ENCODE data around the gene SYNGR3. TPM values are rescaled to one million over a fixed set of nuclear protein-coding genes. Genes with fewer than 3 reads are reported as not detected.

The SYNGR3 gene
- total and polyA plus RNA-seq, 2 donors = 1.8 to 2.0 TPM

- H3K4me1 ChIP-seq (ENCODE audit: insufficient read depth) = peaks cover 2% of the 10 kb centered on the region
- peak overlapping the region; percentile 74 for H3K27ac ChIP-seq (ENCODE audit: low read depth)
- 68% methylated on average over 22 of the region's 22 CpGs for whole genome bisulfite sequencing
- no peak for DNase-seq (ENCODE audit: extremely low spot score)
- H3K4me3 ChIP-seq (ENCODE audit: low read depth, low read length) = no peak overlapping the region
- H3K36me3 ChIP-seq (ENCODE audit: insufficient read depth) = no peaks in the 10 kb centered on the region
These were observed 52.6 kb downstream of the SYNGR3 start for GRCh38 chr16:2042171-2042985.

- WGBS = 83% methylated on average over 11 of the region's 11 CpGs
- DNase-seq (ENCODE audit: extremely low spot score) = no peak
- Histone ChIP-seq H3K36me3 (ENCODE audit: insufficient read depth) (no peaks in the 10 kb centered on the region), H3K4me1 (ENCODE audit: insufficient read depth) (peaks cover 2% of the 10 kb centered on the region), H3K4me3 (ENCODE audit: low read depth, low read length) (no peak overlapping the region), H3K27ac (ENCODE audit: low read depth) (no peak overlapping the region)
These were observed 53.4 kb downstream of the SYNGR3 start for GRCh38 chr16:2042986-2043666.

Small RNAs within 50 kb of the gene (small RNA-seq; reads per million reads assigned to genes)
- gene AC005363.2 = not detected
- not detected for gene RN7SL219P
- not detected for gene SNORA10
- not detected for gene SNORA64

Other genes starting within 250 kb of the SYNGR3 start
Only the 30 nearest of the 32 such genes appear.
- gene NME3, start 218.4 kb upstream of the SYNGR3 start, total RNA-seq = 19.1 TPM
- 121 TPM for gene NME3, start 218.4 kb upstream of the SYNGR3 start, polyA plus RNA-seq
- 8.1 TPM for gene EME2, start 217.2 kb upstream of the SYNGR3 start, total RNA-seq
- gene EME2, start 217.2 kb upstream of the SYNGR3 start, polyA plus RNA-seq = 6.3 TPM
- 21.9 TPM for gene MRPS34, start 216.8 kb upstream of the SYNGR3 start, total RNA-seq
- gene MRPS34, start 216.8 kb upstream of the SYNGR3 start, polyA plus RNA-seq = 98.2 TPM
- gene SPSB3, start 207.4 kb upstream of the SYNGR3 start, total RNA-seq = 29.2 TPM
- gene SPSB3, start 207.4 kb upstream of the SYNGR3 start, polyA plus RNA-seq = 81.7 TPM
- 29.5 TPM for gene NUBP2, start 207.0 kb upstream of the SYNGR3 start, total RNA-seq
- 82.0 TPM for gene NUBP2, start 207.0 kb upstream of the SYNGR3 start, polyA plus RNA-seq
- gene IGFALS, start 196.3 kb upstream of the SYNGR3 start, total RNA-seq = 0.11 TPM
- 0.22 TPM for gene IGFALS, start 196.3 kb upstream of the SYNGR3 start, polyA plus RNA-seq
- 20.9 TPM for gene HAGH, start 163.1 kb upstream of the SYNGR3 start, total RNA-seq
- gene HAGH, start 163.1 kb upstream of the SYNGR3 start, polyA plus RNA-seq = 96.0 TPM
- 35.2 TPM for gene FAHD1, start 162.8 kb upstream of the SYNGR3 start, total RNA-seq
- gene FAHD1, start 162.8 kb upstream of the SYNGR3 start, polyA plus RNA-seq = 34.0 TPM
- not detected for gene MEIOB, start 117.8 kb upstream of the SYNGR3 start, total RNA-seq
- not detected for gene MEIOB, start 117.8 kb upstream of the SYNGR3 start, polyA plus RNA-seq
- 1.8 TPM for gene HS3ST6, start 71.6 kb upstream of the SYNGR3 start, total RNA-seq
- gene HS3ST6, start 71.6 kb upstream of the SYNGR3 start, polyA plus RNA-seq = 1.6 TPM
- 4.0 TPM for gene MSRB1, start 46.8 kb upstream of the SYNGR3 start, total RNA-seq
- gene MSRB1, start 46.8 kb upstream of the SYNGR3 start, polyA plus RNA-seq = 107 TPM
- gene RPL3L, start 35.3 kb upstream of the SYNGR3 start, total RNA-seq = 1.2 TPM
- gene RPL3L, start 35.3 kb upstream of the SYNGR3 start, polyA plus RNA-seq = not detected
- gene NDUFB10, start 30.4 kb upstream of the SYNGR3 start, total RNA-seq = 71.2 TPM
- gene NDUFB10, start 30.4 kb upstream of the SYNGR3 start, polyA plus RNA-seq = 308 TPM
- 888 TPM for gene RPS2, start 25.1 kb upstream of the SYNGR3 start, total RNA-seq
- 3,347 TPM for gene RPS2, start 25.1 kb upstream of the SYNGR3 start, polyA plus RNA-seq
- gene RNF151, start 23.1 kb upstream of the SYNGR3 start, total RNA-seq = not detected
- not detected for gene RNF151, start 23.1 kb upstream of the SYNGR3 start, polyA plus RNA-seq
- 10.9 TPM for gene TBL3, start 17.9 kb upstream of the SYNGR3 start, total RNA-seq
- 50.6 TPM for gene TBL3, start 17.9 kb upstream of the SYNGR3 start, polyA plus RNA-seq
- gene NOXO1, start 8.5 kb upstream of the SYNGR3 start, total RNA-seq = not detected
- gene NOXO1, start 8.5 kb upstream of the SYNGR3 start, polyA plus RNA-seq = 0.16 TPM
- gene GFER, start 5.8 kb upstream of the SYNGR3 start, total RNA-seq = 7.7 TPM
- 27.8 TPM for gene GFER, start 5.8 kb upstream of the SYNGR3 start, polyA plus RNA-seq
- gene ZNF598, start 19.9 kb downstream of the SYNGR3 start, total RNA-seq = 6.3 TPM
- 38.4 TPM for gene ZNF598, start 19.9 kb downstream of the SYNGR3 start, polyA plus RNA-seq
- gene NPW, start 29.8 kb downstream of the SYNGR3 start, total RNA-seq = not detected
- gene NPW, start 29.8 kb downstream of the SYNGR3 start, polyA plus RNA-seq = 0.08 TPM
- 25.9 TPM for gene NHERF2, start 36.9 kb downstream of the SYNGR3 start, total RNA-seq
- 111 TPM for gene NHERF2, start 36.9 kb downstream of the SYNGR3 start, polyA plus RNA-seq
- 13.7 TPM for gene NTHL1, start 57.9 kb downstream of the SYNGR3 start, total RNA-seq
- 28.5 TPM for gene NTHL1, start 57.9 kb downstream of the SYNGR3 start, polyA plus RNA-seq
- 50.2 TPM for gene TSC2, start 58.0 kb downstream of the SYNGR3 start, total RNA-seq
- 55.9 TPM for gene TSC2, start 58.0 kb downstream of the SYNGR3 start, polyA plus RNA-seq
- gene PKD1, start 145.9 kb downstream of the SYNGR3 start, total RNA-seq = 79.5 TPM
- 197 TPM for gene PKD1, start 145.9 kb downstream of the SYNGR3 start, polyA plus RNA-seq
- gene RAB26, start 158.7 kb downstream of the SYNGR3 start, total RNA-seq = 0.63 TPM
- gene RAB26, start 158.7 kb downstream of the SYNGR3 start, polyA plus RNA-seq = 0.63 TPM
- 21.9 TPM for gene TRAF7, start 165.8 kb downstream of the SYNGR3 start, total RNA-seq
- gene TRAF7, start 165.8 kb downstream of the SYNGR3 start, polyA plus RNA-seq = 57.0 TPM
- 0.69 TPM for gene CASKIN1, start 206.6 kb downstream of the SYNGR3 start, total RNA-seq
- 0.48 TPM for gene CASKIN1, start 206.6 kb downstream of the SYNGR3 start, polyA plus RNA-seq
- 9.3 TPM for gene MLST8, start 215.5 kb downstream of the SYNGR3 start, total RNA-seq
- 50.4 TPM for gene MLST8, start 215.5 kb downstream of the SYNGR3 start, polyA plus RNA-seq
- 4.0 TPM for gene BRICD5, start 220.9 kb downstream of the SYNGR3 start, total RNA-seq
- 5.0 TPM for gene BRICD5, start 220.9 kb downstream of the SYNGR3 start, polyA plus RNA-seq
- 4.8 TPM for gene PGP, start 224.9 kb downstream of the SYNGR3 start, total RNA-seq
- 10.5 TPM for gene PGP, start 224.9 kb downstream of the SYNGR3 start, polyA plus RNA-seq